Mucosa of rectum (tissue), 2 donors: ENCODE measurements around the gene CFAP300.

Experiments used
- H3K27ac ChIP-seq, 2 donors: one replicate each; pipeline ENCODE4 v1.7.0; 2013; ENCODE audit warnings: inconsistent platforms in 2 of 2, low read depth in 2 of 2, low read length in 2 of 2
- H3K27me3 ChIP-seq, 2 donors: one replicate each; pipeline ENCODE4 v1.7.0; 2013; ENCODE audit warnings: low read length in 2 of 2; ENCODE audit not compliant: control insufficient read depth in 2 of 2, insufficient read depth in 2 of 2
- H3K36me3 ChIP-seq, 2 donors: one replicate each; pipeline ENCODE4 v1.7.0; 2013; ENCODE audit warnings: low read length in 2 of 2; ENCODE audit not compliant: control insufficient read depth in 2 of 2, insufficient read depth in 2 of 2
- H3K4me1 ChIP-seq, 2 donors: one replicate each; pipeline ENCODE4 v1.7.0; 2013; ENCODE audit warnings: low read length in 2 of 2, mild to moderate bottlenecking in 1 of 2; ENCODE audit not compliant: control insufficient read depth in 2 of 2, insufficient read depth in 2 of 2
- H3K4me3 ChIP-seq, 2 donors: one replicate each; pipeline ENCODE4 v1.7.0; 2013; ENCODE audit warnings: low read length in 2 of 2
- H3K9ac ChIP-seq, 2 donors: one replicate each; pipeline ENCODE4 v1.7.0; 2013; ENCODE audit warnings: low read length in 2 of 2, low read depth in 1 of 2, mild to moderate bottlenecking in 1 of 2
- H3K9me3 ChIP-seq, 2 donors: one replicate each; pipeline ENCODE4 v1.7.0; 2013; ENCODE audit warnings: low read length in 2 of 2; ENCODE audit not compliant: control insufficient read depth in 2 of 2
- donor health status: healthy.
- donor health status: Normal muscosa, but diverticular disease.

Gene CFAP300

GRCh38 chr11:102119997-102120396 is 72.8 kb downstream of the CFAP300 start:
- no peak overlapping the region for H3K4me3 ChIP-seq
- no peak overlapping the region for H3K27ac ChIP-seq
- H3K4me1 ChIP-seq: peaks cover 9 to 18% of the 10 kb centered on the region in 2 donors

GRCh38 chr11:102120437-102120973 is 73.3 kb downstream of the CFAP300 start:
- H3K9me3 ChIP-seq: no peaks in the 10 kb centered on the region
- no peak overlapping the region for H3K9ac ChIP-seq
- no peak overlapping the region for H3K27ac ChIP-seq
- H3K27me3 ChIP-seq: no peaks in the 10 kb centered on the region
- H3K4me3 ChIP-seq: no peak overlapping the region
- peaks cover 2% of the 10 kb centered on the region in 2 donors for H3K36me3 ChIP-seq
- peaks cover 6 to 15% of the 10 kb centered on the region in 2 donors for H3K4me1 ChIP-seq

More at GRCh38 chr11:102119997-102120396, 72.8 kb downstream of the CFAP300 start:
- Histone ChIP-seq H3K9me3 (no peaks in the 10 kb centered on the region), H3K27me3 (no peaks in the 10 kb centered on the region), H3K36me3 (peaks cover 2% of the 10 kb centered on the region in 2 donors), H3K9ac (no peak overlapping the region)

DNA sequence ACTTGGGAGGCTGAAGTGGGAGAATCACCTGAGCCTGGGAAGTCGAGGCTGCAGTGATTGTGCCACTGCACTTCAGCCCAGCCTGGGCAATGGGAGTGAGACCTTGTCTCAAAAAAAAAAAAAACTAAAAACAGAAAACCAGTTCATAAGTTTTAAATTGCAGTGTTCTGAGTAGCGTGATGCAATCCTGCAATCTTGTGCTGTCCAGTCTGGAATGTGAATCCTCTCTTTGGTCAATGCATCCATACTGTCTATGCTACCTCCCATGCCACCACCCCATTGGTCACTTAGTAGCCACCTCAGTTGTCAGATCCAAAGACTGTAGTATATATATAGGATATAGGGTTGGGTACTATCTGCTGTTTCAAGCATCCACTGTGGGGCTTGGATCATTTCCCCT is 74.1 kb downstream of the CFAP300 start:
- no peaks in the 10 kb centered on the region for H3K9me3 ChIP-seq
- H3K27ac ChIP-seq: no peak overlapping the region
- no peak overlapping the region for H3K4me3 ChIP-seq
- H3K36me3 ChIP-seq: peaks cover 2% of the 10 kb centered on the region in 2 donors
- H3K27me3 ChIP-seq: no peaks in the 10 kb centered on the region
- peaks cover 2 to 13% of the 10 kb centered on the region in 2 donors for H3K4me1 ChIP-seq
- H3K9ac ChIP-seq: no peak overlapping the region
